ENCODE measurements around the gene SOD1. TPM values are rescaled to one million over a fixed set of nuclear protein-coding genes. Genes with fewer than 3 reads are reported as not detected.

Gene SOD1
- total RNA-seq, 2 donors from 2014 or later: 185 to 234 TPM

GRCh38 chr21:31708541-31708940, 49.0 kb downstream of the SOD1 start:
- H3K9me3 ChIP-seq (ENCODE audit: control insufficient read depth, low read length): no peaks in the 10 kb centered on the region
- H3K4me1 ChIP-seq (ENCODE audit: control insufficient read depth, insufficient read depth, low read length): peaks cover 7% of the 10 kb centered on the region
- H3K4me1 Mint-ChIP-seq: peaks cover 27% of the 10 kb centered on the region
- H3K27ac Mint-ChIP-seq: no peak overlapping the region
- H3K9ac ChIP-seq (ENCODE audit: extremely low read depth, low read length, poor library complexity, severe bottlenecking): no peak overlapping the region
- H3K36me3 ChIP-seq (ENCODE audit: control insufficient read depth, insufficient read depth, low read length): peaks cover 17% of the 10 kb centered on the region
- TF ChIP-seq CTCF (conservative IDR thresholded peaks at IDR 0.05): no peak
- H3K36me3 Mint-ChIP-seq (ENCODE audit: low read depth): peaks cover 9% of the 10 kb centered on the region
- no peak overlapping the region for H3K4me3 ChIP-seq (ENCODE audit: low read length)
- peaks cover 8% of the 10 kb centered on the region for H3K27me3 ChIP-seq (ENCODE audit: control insufficient read depth, insufficient read depth, low read length, poor library complexity, severe bottlenecking)
- H3K9me3 Mint-ChIP-seq: no peaks in the 10 kb centered on the region
- H3K4me3 Mint-ChIP-seq: no peak overlapping the region
- no peak for DNase-seq
- WGBS, 2 experiments (ENCODE audit: insufficient coverage in 1 of 2, insufficient read length in 1 of 2): 100% methylated on average over 1 of the region's 1 CpG
- peaks cover 4% of the 10 kb centered on the region for H3K27me3 Mint-ChIP-seq (ENCODE audit: insufficient read depth)
- H3K27ac ChIP-seq (ENCODE audit: low read depth, low read length): no peak overlapping the region

- peaks cover 15% of the 10 kb centered on the region for H3K27me3 ChIP-seq (ENCODE audit: control insufficient read depth, insufficient read depth, low read length, poor library complexity, severe bottlenecking)
- H3K27ac ChIP-seq (ENCODE audit: low read depth, low read length): no peak overlapping the region
- peaks cover 6% of the 10 kb centered on the region for H3K36me3 ChIP-seq (ENCODE audit: control insufficient read depth, insufficient read depth, low read length)
- H3K9me3 ChIP-seq (ENCODE audit: control insufficient read depth, low read length): no peaks in the 10 kb centered on the region
- Mint-ChIP-seq H3K9me3 (no peaks in the 10 kb centered on the region), H3K4me1 (peaks cover 47% of the 10 kb centered on the region), H3K27ac (no peak overlapping the region), H3K4me3 (no peak overlapping the region), H3K36me3 (ENCODE audit: low read depth) (peaks cover 2% of the 10 kb centered on the region), H3K27me3 (ENCODE audit: insufficient read depth) (peaks cover 6% of the 10 kb centered on the region)
- peaks cover 13% of the 10 kb centered on the region for H3K4me1 ChIP-seq (ENCODE audit: control insufficient read depth, insufficient read depth, low read length)
- no peak overlapping the region for H3K4me3 ChIP-seq (ENCODE audit: low read length)
- no peak for DNase-seq
- TF ChIP-seq CTCF (conservative IDR thresholded peaks at IDR 0.05): no peak
- WGBS, 2 experiments (ENCODE audit: insufficient coverage in 1 of 2, insufficient read length in 1 of 2): 83 to 100% methylated on average over 1 of the region's 1 CpG
- H3K9ac ChIP-seq (ENCODE audit: extremely low read depth, low read length, poor library complexity, severe bottlenecking): no peak overlapping the region
Observed at GRCh38 chr21:31710586-31710985, 51.1 kb downstream of the SOD1 start.

- Histone ChIP-seq H3K27me3 (ENCODE audit: control insufficient read depth, insufficient read depth, low read length, poor library complexity, severe bottlenecking) (peaks cover 22% of the 10 kb centered on the region), H3K36me3 (ENCODE audit: control insufficient read depth, insufficient read depth, low read length) (no peaks in the 10 kb centered on the region), H3K9me3 (ENCODE audit: control insufficient read depth, low read length) (no peaks in the 10 kb centered on the region), H3K27ac (ENCODE audit: low read depth, low read length) (no peak overlapping the region), H3K4me3 (ENCODE audit: low read length) (no peak overlapping the region), H3K9ac (ENCODE audit: extremely low read depth, low read length, poor library complexity, severe bottlenecking) (no peak overlapping the region), H3K4me1 (ENCODE audit: control insufficient read depth, insufficient read depth, low read length) (peaks cover 18% of the 10 kb centered on the region)
- Mint-ChIP-seq H3K9me3 (no peaks in the 10 kb centered on the region), H3K4me3 (no peak overlapping the region), H3K4me1 (peaks cover 53% of the 10 kb centered on the region), H3K27me3 (ENCODE audit: insufficient read depth) (peaks cover 9% of the 10 kb centered on the region), H3K27ac (no peak overlapping the region), H3K36me3 (ENCODE audit: low read depth) (peaks cover 2% of the 10 kb centered on the region)
- no peak for TF ChIP-seq CTCF (conservative IDR thresholded peaks at IDR 0.05)
- DNase-seq: no peak
- WGBS, 2 experiments (ENCODE audit: insufficient coverage in 1 of 2, insufficient read length in 1 of 2): 94 to 100% methylated on average over 1 of the region's 1 CpG
Observed at GRCh38 chr21:31711326-31711725, 51.8 kb downstream of the SOD1 start.
